Fibroblast of mammary gland (primary cell): ENCODE measurements around the gene NUP210.

Experiments used
- DNase-seq: peaks from one replicate; pipeline ENCODE4 v3.0.0-alpha.2; 2010; ENCODE audit warnings: low read depth
- H3K4me3 ChIP-seq: 2 replicates; pipeline ENCODE4 v1.5.1; 2011; ENCODE audit warnings: low read depth, mild to moderate bottlenecking, low read length, moderate library complexity; ENCODE audit not compliant: control insufficient read depth
- CTCF ChIP-seq: conservative IDR thresholded peaks from 2 replicates; pipeline ENCODE4 v1.5.1; 2011; ENCODE audit warnings: low read depth, low read length, inconsistent platforms; ENCODE audit not compliant: control insufficient read depth, insufficient read depth

Gene NUP210

GRCh38 chr3:13299531-13300155 lies 120.5 kb downstream of the NUP210 start:
- no peak for TF ChIP-seq CTCF
- DNase-seq = no peak

GRCh38 chr3:13296662-13297061 lies 123.5 kb downstream of the NUP210 start:
- no peak for TF ChIP-seq CTCF
- no peak for DNase-seq

More at GRCh38 chr3:13299531-13300155, 120.5 kb downstream of the NUP210 start:
- no peak overlapping the region for H3K4me3 ChIP-seq

GRCh38 chr3:13294442-13295351 lies 125.4 kb downstream of the NUP210 start:
- TF ChIP-seq CTCF = no peak
- no peak overlapping the region for H3K4me3 ChIP-seq
- no peak for DNase-seq

More at GRCh38 chr3:13296662-13297061, 123.5 kb downstream of the NUP210 start:
- H3K4me3 ChIP-seq = no peak overlapping the region

- no peak overlapping the region for H3K4me3 ChIP-seq
- DNase-seq = no peak
Observed at GRCh38 chr3:13292375-13292774, 127.7 kb downstream of the NUP210 start.

GRCh38 chr3:13290941-13291340 lies 129.2 kb downstream of the NUP210 start:
- DNase-seq = no peak
- no peak overlapping the region for H3K4me3 ChIP-seq
- TF ChIP-seq CTCF = no peak

More at GRCh38 chr3:13292375-13292774, 127.7 kb downstream of the NUP210 start:
- TF ChIP-seq CTCF = no peak

- DNase-seq = no peak
- no peak for TF ChIP-seq CTCF
- no peak overlapping the region for H3K4me3 ChIP-seq
Observed at GRCh38 chr3:13289771-13290285, 130.3 kb downstream of the NUP210 start.
